Suprapubic skin (tissue), 4 donors: ENCODE measurements around the gene GALNT15. TPM values are rescaled to one million over a fixed set of nuclear protein-coding genes. Genes with fewer than 3 reads are reported as not detected.

Source experiments
- DNase-seq, 2 donors: peaks; one replicate each; pipeline ENCODE4 v3.0.0-alpha.2; 2019; ENCODE audit warnings: low spot score in 2 of 2
- H3K27ac ChIP-seq: fragments of 200-600 bp; sonication (generic); one replicate; pipeline ENCODE4 v1.5.1; 2019
- H3K27me3 ChIP-seq: fragments of 200-600 bp; sonication (generic); one replicate; pipeline ENCODE4 v1.5.1; 2019
- H3K36me3 ChIP-seq: fragments of 200-600 bp; sonication (generic); one replicate; pipeline ENCODE4 v1.5.1; 2019
- H3K4me1 ChIP-seq: fragments of 200-600 bp; sonication (generic); one replicate; pipeline ENCODE4 v1.5.1; 2019
- H3K4me3 ChIP-seq: fragments of 200-600 bp; sonication (generic); one replicate; pipeline ENCODE4 v1.5.1; 2019; ENCODE audit warnings: mild to moderate bottlenecking
- H3K9me3 ChIP-seq: fragments of 200-600 bp; sonication (generic); one replicate; pipeline ENCODE4 v1.5.1; 2019
- EP300 ChIP-seq: sonication (generic); formaldehyde crosslinking; IDR thresholded peaks from one replicate; pipeline ENCODE4 v1.6.1; 2017; ENCODE audit warnings: antibody characterized with exemption
- POLR2A ChIP-seq, 2 donors: fragments of 450-650 bp; IDR thresholded peaks; one replicate each; pipeline ENCODE4 v1.6.1; 2017; ENCODE audit warnings: antibody characterized with exemption in 2 of 2, mild to moderate bottlenecking in 2 of 2, moderate library complexity in 2 of 2
- POLR2AphosphoS5 ChIP-seq, 3 donors: sonication (generic); formaldehyde crosslinking; IDR thresholded peaks; one replicate each; pipeline ENCODE4 v1.6.1; 2017; ENCODE audit warnings: antibody characterized with exemption in 3 of 3
- WGBS: methylation state at CpG from one replicate; pipeline ENCODE4 v1.1.5; 2018; 5-methylcytosine and 5-hydroxymethylcytosine counted together
- total RNA-seq, 4 donors: library from RNA; depleted of rRNA; stranded (reverse); fragments of >200 nt; gene quantifications; one replicate each; pipeline ENCODE4 v1.1.0, GENCODE V29; 2016
- TF ChIP-seq, protein P1 (sequence below), 2 donors: fragments of 200-600 bp in 1 of 2; fragments of 450-650 bp in 1 of 2; sonication (generic) in 1 of 2; IDR thresholded peaks; one replicate each; pipeline ENCODE4 v1.5.1; 2016 to 2019; ENCODE audit warnings: antibody characterized with exemption in 2 of 2, mild to moderate bottlenecking in 1 of 2, moderate library complexity in 1 of 2

GALNT15 gene
- total RNA-seq, 4 donors from 2014 or later = 15.5 to 113 (median 49.1) TPM

DNA sequence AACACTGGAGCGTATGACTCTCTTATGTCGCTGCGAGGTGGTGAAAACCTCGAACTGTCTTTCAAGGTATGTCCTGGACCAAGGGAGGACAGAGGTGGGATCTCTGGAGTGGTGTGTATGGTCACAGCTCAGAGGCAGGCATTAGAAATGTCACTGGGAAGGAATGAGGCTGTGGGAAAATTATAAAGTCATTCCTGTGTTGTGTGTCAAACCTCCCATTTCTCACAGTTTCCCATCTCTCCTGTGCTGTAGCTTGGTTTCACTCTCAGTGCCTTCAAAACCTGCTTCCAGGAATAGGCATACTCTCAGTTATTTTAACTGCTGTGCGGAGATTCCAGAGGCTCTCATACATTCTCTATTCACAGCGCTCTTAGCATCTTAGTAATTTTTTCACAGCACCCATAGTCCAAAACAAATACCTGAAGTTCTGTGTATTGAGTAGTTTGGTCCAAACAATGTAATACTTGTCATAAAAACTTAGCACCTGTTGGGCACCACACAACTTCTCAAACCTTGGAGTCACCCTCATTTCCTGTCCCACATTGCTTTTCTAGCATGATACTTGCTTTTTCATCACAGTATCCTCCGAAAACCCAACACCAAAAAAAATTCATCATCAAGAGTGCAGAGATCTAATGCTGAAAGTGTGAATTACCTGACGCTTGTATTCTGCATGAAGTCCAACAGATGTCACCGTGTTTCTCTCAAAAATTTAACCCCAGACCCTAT lies 36.9 kb downstream of the GALNT15 start:
- H3K36me3 ChIP-seq = peaks cover 22% of the 10 kb centered on the region
- H3K27ac ChIP-seq = no peak overlapping the region
- H3K27me3 ChIP-seq = no peaks in the 10 kb centered on the region
- no peak overlapping the region for H3K4me3 ChIP-seq
- WGBS = 90% methylated on average over 9 of the region's 9 CpGs
- DNase-seq = no peak
- H3K4me1 ChIP-seq = no peaks in the 10 kb centered on the region
- no peak for TF ChIP-seq EP300
- TF ChIP-seq, protein P1, sequence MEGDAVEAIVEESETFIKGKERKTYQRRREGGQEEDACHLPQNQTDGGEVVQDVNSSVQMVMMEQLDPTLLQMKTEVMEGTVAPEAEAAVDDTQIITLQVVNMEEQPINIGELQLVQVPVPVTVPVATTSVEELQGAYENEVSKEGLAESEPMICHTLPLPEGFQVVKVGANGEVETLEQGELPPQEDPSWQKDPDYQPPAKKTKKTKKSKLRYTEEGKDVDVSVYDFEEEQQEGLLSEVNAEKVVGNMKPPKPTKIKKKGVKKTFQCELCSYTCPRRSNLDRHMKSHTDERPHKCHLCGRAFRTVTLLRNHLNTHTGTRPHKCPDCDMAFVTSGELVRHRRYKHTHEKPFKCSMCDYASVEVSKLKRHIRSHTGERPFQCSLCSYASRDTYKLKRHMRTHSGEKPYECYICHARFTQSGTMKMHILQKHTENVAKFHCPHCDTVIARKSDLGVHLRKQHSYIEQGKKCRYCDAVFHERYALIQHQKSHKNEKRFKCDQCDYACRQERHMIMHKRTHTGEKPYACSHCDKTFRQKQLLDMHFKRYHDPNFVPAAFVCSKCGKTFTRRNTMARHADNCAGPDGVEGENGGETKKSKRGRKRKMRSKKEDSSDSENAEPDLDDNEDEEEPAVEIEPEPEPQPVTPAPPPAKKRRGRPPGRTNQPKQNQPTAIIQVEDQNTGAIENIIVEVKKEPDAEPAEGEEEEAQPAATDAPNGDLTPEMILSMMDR (IDR thresholded peaks at IDR 0.05) = no peak
- no peak for TF ChIP-seq POLR2A (IDR thresholded peaks at IDR 0.05)
- no peak for TF ChIP-seq POLR2AphosphoS5 (IDR thresholded peaks at IDR 0.05)
- no peaks in the 10 kb centered on the region for H3K9me3 ChIP-seq

DNA sequence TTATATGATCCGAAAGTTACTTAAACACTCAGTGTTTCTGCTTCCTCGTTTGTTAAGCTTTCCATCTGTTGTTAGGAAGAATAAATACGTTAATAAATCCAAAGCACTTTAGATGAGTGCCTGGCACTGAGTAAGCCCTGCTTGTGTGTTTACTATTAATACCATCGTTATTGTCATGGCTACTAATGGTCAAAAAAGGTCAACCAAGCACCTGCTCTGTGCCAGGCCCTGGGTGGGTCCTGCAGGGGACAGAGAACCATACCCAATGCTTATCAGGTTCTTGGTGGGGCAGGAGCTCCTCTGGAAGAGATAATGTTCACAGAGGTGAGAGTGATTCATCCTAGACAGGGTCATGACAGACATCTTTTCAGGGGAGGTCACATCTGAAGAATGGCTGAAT lies 39.9 kb downstream of the GALNT15 start:
- WGBS = 72% methylated on average over 4 of the region's 4 CpGs
- peak in 1 of 2 donors; percentile 35 for DNase-seq
- no peak overlapping the region for H3K4me3 ChIP-seq
- H3K4me1 ChIP-seq = no peaks in the 10 kb centered on the region
- H3K9me3 ChIP-seq = no peaks in the 10 kb centered on the region
- H3K27ac ChIP-seq = no peak overlapping the region
- no peaks in the 10 kb centered on the region for H3K27me3 ChIP-seq
- peaks cover 26% of the 10 kb centered on the region for H3K36me3 ChIP-seq
- no peak for TF ChIP-seq EP300
- TF ChIP-seq, protein P1 (IDR thresholded peaks at IDR 0.05) = no peak
- no peak for TF ChIP-seq POLR2A (IDR thresholded peaks at IDR 0.05)
- no peak for TF ChIP-seq POLR2AphosphoS5 (IDR thresholded peaks at IDR 0.05)

DNA sequence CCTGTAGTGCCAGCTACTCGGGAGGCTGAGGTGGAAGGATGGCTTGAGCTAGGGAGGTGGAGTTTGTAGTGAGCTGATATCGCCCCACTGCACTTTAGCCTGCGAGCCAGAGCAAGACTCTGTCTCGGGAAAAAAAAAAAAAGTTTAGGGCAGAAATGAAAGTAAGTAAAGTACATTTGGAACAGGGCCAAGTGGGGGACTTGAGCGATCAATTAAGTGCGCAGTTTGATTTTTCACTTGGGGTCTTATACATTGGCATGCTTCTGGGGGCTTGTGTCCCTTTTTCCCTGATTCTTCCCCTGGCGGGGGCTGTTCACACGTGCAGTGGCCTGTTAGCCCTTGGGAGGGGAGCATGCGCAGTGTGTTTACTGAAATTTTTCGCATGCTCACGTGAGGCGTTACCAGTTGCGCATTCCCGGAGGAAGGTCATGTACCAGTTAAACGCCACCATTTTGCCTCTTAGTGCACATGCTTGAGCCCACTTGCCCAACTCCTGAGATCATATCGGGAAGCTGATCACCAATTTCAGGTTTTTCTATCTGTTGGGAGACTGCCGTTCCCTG lies 42.0 kb downstream of the GALNT15 start:
- peak in 1 of 2 donors; percentile 54 for DNase-seq
- Histone ChIP-seq H3K36me3 (peaks cover 30% of the 10 kb centered on the region), H3K4me3 (no peak overlapping the region), H3K27ac (no peak overlapping the region), H3K27me3 (no peaks in the 10 kb centered on the region), H3K9me3 (no peaks in the 10 kb centered on the region), H3K4me1 (no peaks in the 10 kb centered on the region)
- 85% methylated on average over 17 of the region's 17 CpGs for WGBS
- TF ChIP-seq POLR2AphosphoS5 (IDR thresholded peaks at IDR 0.05) = no peak
- TF ChIP-seq EP300 = no peak
- no peak for TF ChIP-seq POLR2A (IDR thresholded peaks at IDR 0.05)

DNA sequence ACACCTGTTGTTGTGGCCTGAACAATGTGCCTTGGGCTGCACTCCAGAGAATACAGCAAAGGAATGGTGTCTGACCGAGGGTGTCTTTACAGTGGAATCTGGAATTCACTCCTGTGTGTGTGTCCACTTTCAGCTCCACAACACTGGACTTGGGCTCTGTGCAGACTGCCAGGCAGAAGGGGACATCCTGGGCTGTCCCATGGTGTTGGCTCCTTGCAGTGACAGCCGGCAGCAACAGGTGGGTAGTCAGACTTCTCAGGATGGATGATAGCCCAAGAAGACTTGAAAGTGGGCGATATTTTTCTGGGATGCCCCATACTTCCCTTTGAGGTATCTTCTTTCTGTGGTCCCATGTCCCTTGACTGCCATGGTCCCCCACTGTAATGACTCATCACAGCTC lies 45.3 kb downstream of the GALNT15 start:
- TF ChIP-seq EP300 (no peak), POLR2A (IDR thresholded peaks at IDR 0.05) (no peak), POLR2AphosphoS5 (IDR thresholded peaks at IDR 0.05) (no peak)
- TF ChIP-seq, protein P1 (IDR thresholded peaks at IDR 0.05) = no peak
- Histone ChIP-seq H3K27me3 (no peaks in the 10 kb centered on the region), H3K27ac (no peak overlapping the region), H3K4me3 (no peak overlapping the region), H3K36me3 (peaks cover 27% of the 10 kb centered on the region), H3K9me3 (no peaks in the 10 kb centered on the region), H3K4me1 (no peaks in the 10 kb centered on the region)
- no peak for DNase-seq
- 100% methylated on average over 2 of the region's 3 CpGs for WGBS

DNA sequence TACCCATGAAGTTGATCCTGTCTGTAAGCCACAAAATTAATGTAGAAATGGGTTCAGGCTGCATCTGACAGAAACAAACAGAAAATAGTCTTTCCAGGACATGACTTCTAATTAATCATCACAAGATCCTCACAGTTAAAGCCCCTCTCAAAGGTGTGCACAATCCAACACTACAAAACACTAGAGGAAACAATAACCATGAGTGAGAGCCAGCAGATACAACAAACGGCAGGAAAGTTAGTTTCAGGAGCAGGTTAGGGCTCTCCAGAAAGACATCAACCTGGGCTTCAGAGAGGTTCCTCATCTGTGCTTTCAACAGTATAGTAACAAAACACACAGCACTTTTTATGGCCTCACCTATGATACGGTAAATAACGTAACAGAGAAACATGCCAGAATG lies 47.5 kb downstream of the GALNT15 start:
- no peaks in the 10 kb centered on the region for H3K27me3 ChIP-seq
- TF ChIP-seq POLR2A (IDR thresholded peaks at IDR 0.05) = no peak
- TF ChIP-seq, protein P1 (IDR thresholded peaks at IDR 0.05) = no peak
- TF ChIP-seq EP300 = no peak
- no peak for TF ChIP-seq POLR2AphosphoS5 (IDR thresholded peaks at IDR 0.05)
- peaks cover 27% of the 10 kb centered on the region for H3K36me3 ChIP-seq
- H3K4me1 ChIP-seq = no peaks in the 10 kb centered on the region
- H3K4me3 ChIP-seq = no peak overlapping the region
- 83% methylated on average over 2 of the region's 3 CpGs for WGBS
- no peak overlapping the region for H3K27ac ChIP-seq
- H3K9me3 ChIP-seq = no peaks in the 10 kb centered on the region
- no peak for DNase-seq
